Measurements from ENCODE around the gene UTS2B.

Gene UTS2B

DNA sequence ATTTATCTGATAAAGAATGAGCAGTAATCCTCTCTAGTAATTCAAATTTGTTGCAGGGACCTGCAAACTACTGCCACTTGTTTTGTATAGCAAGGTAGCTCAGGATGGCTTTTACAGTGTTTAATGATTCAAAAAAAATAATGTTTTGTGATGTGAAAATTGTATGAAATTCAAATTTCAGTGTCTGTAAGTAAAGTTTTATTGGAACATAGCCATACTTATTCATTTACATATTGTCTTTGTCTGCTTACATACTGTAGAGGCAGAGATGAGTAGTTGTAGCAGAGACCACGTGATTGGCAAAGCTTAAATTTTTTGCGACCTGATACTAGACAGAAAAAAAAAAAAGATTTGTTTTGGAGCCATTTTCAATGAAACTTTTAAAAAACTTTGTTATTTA, 6.5 kb upstream of the UTS2B start:
- no peak overlapping the region for H3K4me2 ChIP-seq (ENCODE audit: low read length)
- H3K4me3 ChIP-seq (ENCODE audit: low read length): no peak overlapping the region
- no peaks in the 10 kb centered on the region for H3K9me3 ChIP-seq (replicated peaks; ENCODE audit: low read length)
- no peaks in the 10 kb centered on the region for H3K36me3 ChIP-seq (ENCODE audit: insufficient read depth, low read length)
- H3K9ac ChIP-seq (ENCODE audit: low read depth, low read length): no peak overlapping the region
- peaks cover 74% of the 10 kb centered on the region for H3K4me1 ChIP-seq (ENCODE audit: control insufficient read depth, insufficient read depth, low read length)
- H3K27me3 ChIP-seq (ENCODE audit: control insufficient read depth, insufficient read depth, low read length): no peaks in the 10 kb centered on the region

DNA sequence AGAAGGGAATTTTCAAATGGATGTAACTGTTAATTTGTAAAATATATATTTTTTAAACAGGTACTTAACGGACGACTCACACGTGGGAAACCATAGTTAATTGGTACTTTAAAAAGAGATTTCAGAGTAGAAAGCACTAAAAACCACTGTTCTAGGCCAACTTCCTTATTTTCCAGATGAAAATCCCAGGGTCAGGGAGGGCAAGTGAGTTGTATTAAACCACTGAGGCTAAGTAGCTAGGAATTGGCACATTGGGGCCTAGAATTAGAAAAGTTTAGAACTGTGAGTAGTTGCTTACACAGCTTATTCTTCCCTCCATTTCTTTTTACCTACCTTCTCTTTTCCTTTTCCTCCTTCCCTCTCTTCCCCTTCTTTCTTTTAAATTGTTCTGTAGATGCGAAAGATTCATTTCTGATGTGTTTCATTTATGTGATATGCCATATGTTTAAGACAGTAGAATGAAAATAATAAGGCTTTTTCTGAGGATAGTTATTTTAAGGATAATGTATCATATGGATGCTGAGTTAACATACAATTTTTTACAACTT, 4.1 kb upstream of the UTS2B start:
- H3K36me3 ChIP-seq (ENCODE audit: insufficient read depth, low read length): no peaks in the 10 kb centered on the region
- H3K4me2 ChIP-seq (ENCODE audit: low read length): no peak overlapping the region
- no peaks in the 10 kb centered on the region for H3K9me3 ChIP-seq (replicated peaks; ENCODE audit: low read length)
- no peaks in the 10 kb centered on the region for H3K27me3 ChIP-seq (ENCODE audit: control insufficient read depth, insufficient read depth, low read length)
- no peak overlapping the region for H3K9ac ChIP-seq (ENCODE audit: low read depth, low read length)
- peaks cover 63% of the 10 kb centered on the region for H3K4me1 ChIP-seq (ENCODE audit: control insufficient read depth, insufficient read depth, low read length)
- H3K4me3 ChIP-seq (ENCODE audit: low read length): no peak overlapping the region

DNA sequence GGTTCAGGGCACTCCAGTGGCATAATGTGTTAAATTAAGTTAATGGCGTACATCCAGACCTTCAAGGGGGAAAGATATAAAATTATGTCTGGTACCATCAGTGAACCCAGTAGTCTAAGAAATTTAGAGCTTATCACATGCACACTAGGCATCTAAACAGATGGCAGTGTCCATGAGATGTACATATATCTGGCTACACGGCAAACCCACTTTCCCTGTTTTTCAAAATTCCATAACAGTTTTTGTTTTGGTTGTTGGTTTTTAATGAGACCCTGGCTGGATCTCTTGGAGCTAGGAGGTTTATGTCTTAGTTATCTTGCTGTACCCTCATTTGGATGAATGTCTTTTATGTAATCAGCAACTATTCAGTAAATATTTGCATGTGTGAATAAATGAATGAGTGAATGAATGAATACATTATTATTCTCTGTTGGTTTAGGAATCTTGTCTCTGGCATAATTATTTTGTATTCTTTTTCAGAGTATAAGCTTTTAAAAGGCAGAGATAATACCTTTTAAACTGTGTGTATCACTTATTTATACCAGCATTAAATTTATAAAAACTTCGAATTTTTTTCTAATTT, 3.1 kb upstream of the UTS2B start:
- peaks cover 59% of the 10 kb centered on the region for H3K4me1 ChIP-seq (ENCODE audit: control insufficient read depth, insufficient read depth, low read length)
- no peaks in the 10 kb centered on the region for H3K27me3 ChIP-seq (ENCODE audit: control insufficient read depth, insufficient read depth, low read length)
- no peaks in the 10 kb centered on the region for H3K36me3 ChIP-seq (ENCODE audit: insufficient read depth, low read length)
- H3K4me2 ChIP-seq (ENCODE audit: low read length): peak overlapping the region; percentile 83
- H3K9ac ChIP-seq (ENCODE audit: low read depth, low read length): no peak overlapping the region
- H3K4me3 ChIP-seq (ENCODE audit: low read length): no peak overlapping the region
- H3K9me3 ChIP-seq (replicated peaks; ENCODE audit: low read length): no peaks in the 10 kb centered on the region

DNA sequence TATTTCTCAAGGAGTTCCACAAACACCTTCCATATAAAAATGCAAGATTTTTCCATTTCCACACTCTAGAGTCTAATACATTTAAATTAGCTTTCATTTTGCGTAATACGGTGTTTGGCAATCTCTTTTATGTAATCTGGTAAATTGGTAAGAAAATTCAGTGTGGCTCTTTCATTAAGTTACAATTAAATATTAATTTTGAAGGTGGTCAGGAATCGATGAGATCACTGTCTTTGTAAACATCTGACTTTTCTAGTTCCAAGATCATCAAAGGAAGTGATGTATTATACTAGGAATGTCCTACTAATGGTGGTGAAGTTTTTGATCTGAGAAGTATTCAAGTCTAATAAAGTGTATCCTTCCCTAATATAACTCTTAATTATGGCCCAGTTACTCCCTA, 1.1 kb upstream of the UTS2B start:
- Histone ChIP-seq H3K4me1 (ENCODE audit: control insufficient read depth, insufficient read depth, low read length) (peaks cover 44% of the 10 kb centered on the region), H3K4me2 (ENCODE audit: low read length) (peak overlapping the region; percentile 83), H3K9ac (ENCODE audit: low read depth, low read length) (peak overlapping the region; percentile 98), H3K36me3 (ENCODE audit: insufficient read depth, low read length) (no peaks in the 10 kb centered on the region), H3K9me3 (replicated peaks; ENCODE audit: low read length) (no peaks in the 10 kb centered on the region), H3K27me3 (ENCODE audit: control insufficient read depth, insufficient read depth, low read length) (no peaks in the 10 kb centered on the region), H3K4me3 (ENCODE audit: low read length) (peak overlapping the region; percentile 93)

DNA sequence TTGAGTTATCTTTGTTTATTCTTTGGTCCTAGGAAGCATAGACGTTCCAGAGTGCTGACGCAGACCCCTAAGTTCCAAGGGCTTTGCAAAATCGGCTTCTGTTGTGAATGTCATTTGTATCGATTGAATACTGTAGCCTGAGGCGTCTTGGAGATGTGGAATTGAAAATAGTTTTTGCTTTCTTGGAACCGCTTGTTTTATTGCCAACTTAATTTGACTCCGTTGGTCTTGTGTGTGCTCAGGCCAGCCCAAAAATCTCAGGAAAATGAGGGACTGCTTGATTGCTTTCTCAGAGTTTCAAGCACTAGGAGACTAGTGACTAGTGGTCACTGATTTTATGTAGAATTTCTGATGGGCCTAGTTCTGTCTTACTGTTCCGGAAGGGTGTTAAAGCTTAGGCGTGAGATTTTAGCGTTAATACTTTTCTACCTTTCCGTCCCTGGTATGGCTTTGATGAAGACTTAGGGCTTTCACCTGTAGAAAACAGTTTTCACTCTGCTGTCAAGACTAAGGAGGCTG, 263 bp upstream of the UTS2B start:
- Histone ChIP-seq H3K9ac (ENCODE audit: low read depth, low read length) (peak overlapping the region; percentile 98), H3K4me1 (ENCODE audit: control insufficient read depth, insufficient read depth, low read length) (peaks cover 37% of the 10 kb centered on the region), H3K9me3 (replicated peaks; ENCODE audit: low read length) (no peaks in the 10 kb centered on the region)

DNA sequence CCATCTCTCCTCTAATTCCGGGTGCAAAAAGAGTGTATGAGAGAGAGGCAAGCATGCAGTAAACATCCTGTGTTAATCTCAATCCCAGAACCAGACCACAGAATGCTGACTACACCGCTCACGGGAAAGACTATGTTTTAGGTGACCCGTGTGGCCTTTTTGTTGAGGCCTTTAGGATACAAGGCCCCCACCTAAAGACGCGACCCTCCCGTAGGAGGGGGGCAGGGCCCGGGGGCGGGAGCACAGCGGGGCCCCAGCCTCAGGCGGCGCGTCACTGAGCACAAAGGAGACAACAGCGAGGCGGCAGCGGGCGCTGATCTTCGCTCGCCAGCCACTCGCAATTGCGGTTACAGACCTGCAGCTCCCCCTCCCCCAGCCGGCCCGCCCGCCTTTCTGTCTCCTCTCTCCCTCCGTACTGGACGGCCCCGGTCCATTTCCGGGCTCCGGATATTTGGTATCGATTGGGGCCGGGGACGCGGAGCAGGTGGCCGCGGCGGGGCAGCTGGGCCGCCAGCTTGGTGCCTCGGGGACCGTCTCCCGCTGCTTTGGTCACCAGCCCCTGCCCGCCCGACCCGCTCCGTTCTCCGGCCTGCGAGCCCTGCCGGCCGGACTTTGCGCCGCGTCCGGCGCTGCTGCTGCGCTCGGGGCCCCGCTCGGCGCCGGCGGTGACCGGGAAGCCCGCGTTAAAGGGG, 1.2 kb downstream of the UTS2B start, which contains the start of gene CCDC50:
Gene CCDC50 (plus strand): TSS at position 433 of the 692 bp plus-strand sequence. CDS start 281 bp downstream, outside the sequence.
- peak within 1 kb of the TSS; percentile 83 for H3K4me2 ChIP-seq (ENCODE audit: low read length)
- H3K9ac ChIP-seq (ENCODE audit: low read depth, low read length): peak within 1 kb of the TSS; percentile 98

More for the DNA sequence above, 263 bp upstream of the UTS2B start:
- Histone ChIP-seq H3K4me3 (ENCODE audit: low read length) (peak overlapping the region; percentile 93), H3K4me2 (ENCODE audit: low read length) (peak overlapping the region; percentile 83), H3K27me3 (ENCODE audit: control insufficient read depth, insufficient read depth, low read length) (no peaks in the 10 kb centered on the region), H3K36me3 (ENCODE audit: insufficient read depth, low read length) (no peaks in the 10 kb centered on the region)

DNA sequence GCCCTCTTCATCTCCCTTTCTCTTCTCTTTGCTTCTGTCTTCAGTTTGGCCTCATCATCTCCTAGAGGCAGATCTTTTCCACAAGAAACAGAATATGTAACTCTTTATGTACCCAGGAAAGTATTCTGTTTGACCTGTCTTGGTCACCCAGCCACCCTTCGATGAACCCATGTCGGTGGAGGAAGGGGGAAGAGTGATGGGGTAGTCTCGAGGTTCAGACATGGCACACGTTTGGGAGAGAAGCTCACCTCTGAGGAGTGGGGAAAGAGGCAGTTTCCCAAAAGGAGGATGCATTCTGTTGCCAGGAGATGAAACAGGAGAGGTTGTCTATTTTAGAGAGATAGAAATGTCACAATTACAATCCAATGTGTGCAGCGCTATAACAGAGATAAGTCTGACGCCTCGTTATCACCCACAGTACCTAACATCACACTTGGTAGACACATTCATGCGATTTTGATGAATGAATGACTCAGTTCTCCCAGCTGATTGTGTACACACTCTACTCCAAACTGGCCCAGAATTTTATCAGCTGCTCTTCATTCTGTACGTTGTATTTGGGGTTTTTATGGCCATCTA, 1.9 kb downstream of the UTS2B start:
- H3K9ac ChIP-seq (ENCODE audit: low read depth, low read length): peak overlapping the region; percentile 98

More for the DNA sequence above, 1.2 kb downstream of the UTS2B start, which contains the start of gene CCDC50:
- Histone ChIP-seq H3K4me1 (ENCODE audit: control insufficient read depth, insufficient read depth, low read length) (peaks cover 30% of the 10 kb centered on the region), H3K36me3 (ENCODE audit: insufficient read depth, low read length) (no peaks in the 10 kb centered on the region), H3K27me3 (ENCODE audit: control insufficient read depth, insufficient read depth, low read length) (no peaks in the 10 kb centered on the region), H3K4me3 (ENCODE audit: low read length) (peak within 1 kb of the TSS; percentile 93), H3K9me3 (replicated peaks; ENCODE audit: low read length) (no peaks in the 10 kb centered on the region)

DNA sequence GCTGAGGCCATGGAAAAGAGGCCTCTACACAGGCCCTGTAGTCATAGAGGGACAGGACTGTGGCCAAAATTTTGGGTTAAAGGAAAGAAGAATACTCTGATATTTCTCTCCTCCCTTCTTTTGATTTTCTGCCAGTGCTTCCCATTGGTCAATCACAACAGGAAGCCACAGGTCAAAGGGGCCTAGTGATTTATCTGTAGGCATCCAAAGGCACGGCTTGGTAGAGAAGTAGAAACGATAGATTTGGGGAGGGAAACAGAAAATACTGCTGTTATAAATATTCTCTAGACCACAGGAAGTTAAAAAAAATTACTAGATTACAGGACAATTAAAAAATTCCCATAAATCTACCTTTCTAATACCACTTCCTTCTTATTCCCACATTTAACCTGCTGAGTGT, 2.8 kb downstream of the UTS2B start:
- Histone ChIP-seq H3K9me3 (replicated peaks; ENCODE audit: low read length) (no peaks in the 10 kb centered on the region), H3K4me1 (ENCODE audit: control insufficient read depth, insufficient read depth, low read length) (peaks cover 19% of the 10 kb centered on the region), H3K27me3 (ENCODE audit: control insufficient read depth, insufficient read depth, low read length) (no peaks in the 10 kb centered on the region), H3K4me2 (ENCODE audit: low read length) (no peak overlapping the region), H3K4me3 (ENCODE audit: low read length) (no peak overlapping the region), H3K36me3 (ENCODE audit: insufficient read depth, low read length) (no peaks in the 10 kb centered on the region), H3K9ac (ENCODE audit: low read depth, low read length) (no peak overlapping the region)

More for the DNA sequence above, 1.9 kb downstream of the UTS2B start:
- Histone ChIP-seq H3K4me3 (ENCODE audit: low read length) (peak overlapping the region; percentile 93), H3K9me3 (replicated peaks; ENCODE audit: low read length) (no peaks in the 10 kb centered on the region), H3K4me2 (ENCODE audit: low read length) (peak overlapping the region; percentile 83), H3K4me1 (ENCODE audit: control insufficient read depth, insufficient read depth, low read length) (peaks cover 28% of the 10 kb centered on the region), H3K27me3 (ENCODE audit: control insufficient read depth, insufficient read depth, low read length) (no peaks in the 10 kb centered on the region), H3K36me3 (ENCODE audit: insufficient read depth, low read length) (no peaks in the 10 kb centered on the region)

DNA sequence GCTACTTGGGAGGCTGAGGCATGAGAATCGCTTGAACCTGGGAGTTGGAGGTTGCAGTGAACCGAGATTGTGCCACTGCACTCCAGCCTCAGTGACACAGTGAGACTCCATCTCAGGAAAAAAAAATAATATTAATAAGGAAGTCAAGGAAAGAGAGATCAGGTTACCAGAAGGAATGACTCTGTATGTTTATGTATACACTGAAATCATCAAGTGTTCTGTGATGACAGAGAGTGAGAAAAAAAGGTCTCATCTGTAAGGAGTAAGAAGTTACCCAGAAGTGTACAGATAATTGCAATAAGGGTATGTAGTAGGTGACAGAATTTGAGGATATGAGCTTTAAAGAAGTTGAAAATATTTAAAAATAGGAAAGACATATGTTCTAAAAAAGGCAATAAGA, 5.4 kb downstream of the UTS2B start:
- no peaks in the 10 kb centered on the region for H3K27me3 ChIP-seq (ENCODE audit: control insufficient read depth, insufficient read depth, low read length)
- no peak overlapping the region for H3K4me2 ChIP-seq (ENCODE audit: low read length)
- H3K4me1 ChIP-seq (ENCODE audit: control insufficient read depth, insufficient read depth, low read length): peaks cover 9% of the 10 kb centered on the region
- H3K9me3 ChIP-seq (replicated peaks; ENCODE audit: low read length): no peaks in the 10 kb centered on the region
- no peaks in the 10 kb centered on the region for H3K36me3 ChIP-seq (ENCODE audit: insufficient read depth, low read length)
- H3K9ac ChIP-seq (ENCODE audit: low read depth, low read length): no peak overlapping the region
- no peak overlapping the region for H3K4me3 ChIP-seq (ENCODE audit: low read length)

DNA sequence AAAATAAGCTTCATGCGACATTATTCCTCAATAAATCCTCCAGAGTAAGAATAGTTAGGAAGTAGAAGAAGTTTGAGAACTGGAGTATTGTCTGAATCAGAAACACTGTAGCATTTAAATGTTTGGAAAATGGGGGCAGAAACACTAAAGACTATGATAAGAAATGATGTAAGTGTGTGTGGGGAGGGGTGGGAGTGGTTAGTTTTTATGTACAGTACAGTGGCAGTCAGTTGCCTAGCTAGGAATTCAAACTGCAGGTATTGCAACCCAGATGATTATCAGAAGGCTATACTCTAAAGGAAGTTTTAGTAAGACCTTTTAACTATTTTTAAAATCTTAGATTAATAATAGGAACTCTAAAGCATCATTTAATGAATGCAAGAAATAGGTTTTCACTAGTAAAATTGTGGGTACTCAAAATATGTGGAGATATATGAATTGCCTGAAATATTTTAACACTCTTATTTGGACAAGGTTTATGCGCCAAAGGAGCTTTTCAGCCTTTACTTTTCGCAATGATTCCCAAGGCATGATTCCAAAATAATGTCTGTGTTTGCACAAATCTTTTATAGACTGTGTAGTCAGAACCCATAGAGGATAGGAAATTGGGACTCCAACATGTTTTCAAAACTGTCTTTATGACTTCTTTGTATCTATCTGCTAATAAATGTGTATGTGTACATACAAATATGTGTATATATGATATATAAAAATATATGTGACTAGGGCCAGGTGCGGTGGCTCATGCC, 9.1 kb downstream of the UTS2B start:
- no peak overlapping the region for H3K9ac ChIP-seq (ENCODE audit: low read depth, low read length)
- no peaks in the 10 kb centered on the region for H3K27me3 ChIP-seq (ENCODE audit: control insufficient read depth, insufficient read depth, low read length)
- H3K4me3 ChIP-seq (ENCODE audit: low read length): no peak overlapping the region
- no peaks in the 10 kb centered on the region for H3K9me3 ChIP-seq (replicated peaks; ENCODE audit: low read length)
- no peak overlapping the region for H3K4me2 ChIP-seq (ENCODE audit: low read length)
- no peaks in the 10 kb centered on the region for H3K4me1 ChIP-seq (ENCODE audit: control insufficient read depth, insufficient read depth, low read length)
- H3K36me3 ChIP-seq (ENCODE audit: insufficient read depth, low read length): no peaks in the 10 kb centered on the region

DNA sequence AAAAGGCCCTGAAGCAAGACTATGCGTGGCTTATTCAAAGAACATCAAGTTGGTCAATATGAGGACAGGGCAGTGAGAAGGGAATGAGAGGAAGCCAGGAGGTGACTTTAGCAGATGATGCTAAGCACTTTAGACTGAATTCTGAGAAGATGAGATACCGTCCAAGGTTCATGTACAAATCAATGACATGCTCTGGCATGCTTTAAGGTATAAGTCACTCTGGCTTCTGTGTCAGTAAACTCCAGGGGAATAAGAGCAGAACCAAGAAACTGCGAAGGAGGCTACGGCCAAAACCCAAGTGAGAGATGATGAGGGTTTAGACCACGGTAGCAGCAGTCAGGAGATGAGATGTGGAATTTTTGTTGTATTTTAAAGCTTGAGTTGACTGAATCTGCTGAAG, 10.0 kb downstream of the UTS2B start:
- H3K4me2 ChIP-seq (ENCODE audit: low read length): no peak overlapping the region
- H3K9me3 ChIP-seq (replicated peaks; ENCODE audit: low read length): no peaks in the 10 kb centered on the region
- H3K4me3 ChIP-seq (ENCODE audit: low read length): no peak overlapping the region
- no peaks in the 10 kb centered on the region for H3K27me3 ChIP-seq (ENCODE audit: control insufficient read depth, insufficient read depth, low read length)
- H3K9ac ChIP-seq (ENCODE audit: low read depth, low read length): no peak overlapping the region
- H3K4me1 ChIP-seq (ENCODE audit: control insufficient read depth, insufficient read depth, low read length): no peaks in the 10 kb centered on the region
- H3K36me3 ChIP-seq (ENCODE audit: insufficient read depth, low read length): no peaks in the 10 kb centered on the region

Measured in skeletal muscle satellite cell (primary cell).